Thyroid gland (tissue), 4 donors: Measurements from ENCODE around the gene LIN37. TPM values are rescaled to one million over a fixed set of nuclear protein-coding genes. Genes with fewer than 3 reads are reported as not detected.

Experiments used
- DNase-seq, 2 donors: peaks; one replicate each; pipeline ENCODE4 v3.0.0-alpha.2; 2019
- H3K27ac ChIP-seq, 3 donors: fragments of 200-600 bp; sonication (generic); 1 replicate in 2 of 3; 2 replicates in 1 of 3; pipeline ENCODE4 v1.5.1; 2016 to 2019; ENCODE audit warnings: mild to moderate bottlenecking in 1 of 3, moderate library complexity in 1 of 3
- H3K27me3 ChIP-seq: fragments of 200-600 bp; sonication (generic); one replicate; pipeline ENCODE4 v1.5.1; 2019
- H3K36me3 ChIP-seq, 2 donors: fragments of 200-600 bp; sonication (generic); one replicate each; pipeline ENCODE4 v1.5.1; 2016 to 2019
- H3K4me1 ChIP-seq, 2 donors: fragments of 200-600 bp; sonication (generic); one replicate each; pipeline ENCODE4 v1.5.1; 2017 to 2019
- H3K4me3 ChIP-seq, 3 donors: fragments of 200-600 bp; sonication (generic); replicated peaks in 1 of 3; 1 replicate in 2 of 3; 2 replicates in 1 of 3; pipeline ENCODE4 v1.5.1; 2016; ENCODE audit warnings: mild to moderate bottlenecking in 1 of 3
- H3K9me3 ChIP-seq: fragments of 200-600 bp; sonication (generic); one replicate; pipeline ENCODE4 v1.5.1; 2017
- POLR2A ChIP-seq, 2 donors: fragments of 450-650 bp; IDR thresholded peaks; one replicate each; pipeline ENCODE4 v1.6.1; 2017; ENCODE audit warnings: antibody characterized with exemption in 2 of 2, mild to moderate bottlenecking in 2 of 2, moderate library complexity in 1 of 2
- WGBS, 2 donors: methylation state at CpG; one replicate each; pipeline ENCODE4 v1.1.5; 2017; 5-methylcytosine and 5-hydroxymethylcytosine counted together
- intact Hi-C: fragments of 100-400 bp; cut with DNase I; formaldehyde crosslinking; loops from one replicate; pipeline ENCODE4 v1.15.1; 2023
- total RNA-seq, 4 donors: library from RNA; depleted of rRNA; stranded (reverse); fragments of >200 nt; gene quantifications; one replicate each; pipeline ENCODE4 v1.2.3, GENCODE V29; 2016
- TF ChIP-seq, protein P1 (sequence below), 6 experiments: fragments of 200-600 bp in 3 of 6; fragments of 450-650 bp in 3 of 6; sonication (generic) in 3 of 6; IDR thresholded peaks; one replicate each; pipeline ENCODE4 v1.5.1; 2016 to 2019; ENCODE audit warnings: antibody characterized with exemption in 6 of 6, mild to moderate bottlenecking in 2 of 6, inconsistent platforms in 1 of 6, moderate library complexity in 1 of 6

LIN37 gene
- total RNA-seq, 4 donors from 2014 or later, result 8.2 to 21.5 (median 14.1) TPM

DNA sequence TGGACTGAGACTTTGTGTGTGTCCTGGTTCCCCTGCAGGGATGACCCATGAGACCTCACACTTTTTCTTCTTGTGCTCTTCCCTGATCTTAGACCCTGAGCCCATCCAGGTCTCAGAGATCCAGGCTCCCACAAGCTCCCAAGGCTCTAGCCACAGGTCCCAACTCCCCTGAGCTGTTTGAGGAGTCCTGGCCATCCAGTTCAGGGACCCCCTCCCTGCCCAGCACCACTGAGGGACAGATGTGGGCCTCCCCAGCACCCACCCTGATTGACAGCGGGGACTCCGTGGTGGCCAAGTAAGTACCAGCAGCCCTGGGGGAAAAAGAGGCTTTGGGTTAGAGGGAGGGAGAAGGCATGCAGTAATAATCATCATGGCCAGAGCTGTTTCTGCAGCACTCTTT, 11.3 kb downstream of the LIN37 start:
- H3K9me3 ChIP-seq, result no peaks in the 10 kb centered on the region
- H3K4me3 ChIP-seq, result no peak overlapping the region
- H3K27ac ChIP-seq, result no peak overlapping the region
- intact Hi-C loops, result loop anchor here (10.0 kb wide), 1 partner anchor 175 kb away; the partner anchor contains the start of gene LRFN3
- no peak for TF ChIP-seq POLR2A (IDR thresholded peaks at IDR 0.05)
- TF ChIP-seq, protein P1, sequence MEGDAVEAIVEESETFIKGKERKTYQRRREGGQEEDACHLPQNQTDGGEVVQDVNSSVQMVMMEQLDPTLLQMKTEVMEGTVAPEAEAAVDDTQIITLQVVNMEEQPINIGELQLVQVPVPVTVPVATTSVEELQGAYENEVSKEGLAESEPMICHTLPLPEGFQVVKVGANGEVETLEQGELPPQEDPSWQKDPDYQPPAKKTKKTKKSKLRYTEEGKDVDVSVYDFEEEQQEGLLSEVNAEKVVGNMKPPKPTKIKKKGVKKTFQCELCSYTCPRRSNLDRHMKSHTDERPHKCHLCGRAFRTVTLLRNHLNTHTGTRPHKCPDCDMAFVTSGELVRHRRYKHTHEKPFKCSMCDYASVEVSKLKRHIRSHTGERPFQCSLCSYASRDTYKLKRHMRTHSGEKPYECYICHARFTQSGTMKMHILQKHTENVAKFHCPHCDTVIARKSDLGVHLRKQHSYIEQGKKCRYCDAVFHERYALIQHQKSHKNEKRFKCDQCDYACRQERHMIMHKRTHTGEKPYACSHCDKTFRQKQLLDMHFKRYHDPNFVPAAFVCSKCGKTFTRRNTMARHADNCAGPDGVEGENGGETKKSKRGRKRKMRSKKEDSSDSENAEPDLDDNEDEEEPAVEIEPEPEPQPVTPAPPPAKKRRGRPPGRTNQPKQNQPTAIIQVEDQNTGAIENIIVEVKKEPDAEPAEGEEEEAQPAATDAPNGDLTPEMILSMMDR (IDR thresholded peaks at IDR 0.05), result no peak
- WGBS, 2 donors, result 89 to 95% methylated on average over 2 of the region's 2 CpGs
- DNase-seq, result no peak
- peaks cover 13 to 20% of the 10 kb centered on the region in 2 donors for H3K4me1 ChIP-seq
- H3K36me3 ChIP-seq, result peaks cover 0 to 8% of the 10 kb centered on the region in 2 donors
- H3K27me3 ChIP-seq, result no peaks in the 10 kb centered on the region

DNA sequence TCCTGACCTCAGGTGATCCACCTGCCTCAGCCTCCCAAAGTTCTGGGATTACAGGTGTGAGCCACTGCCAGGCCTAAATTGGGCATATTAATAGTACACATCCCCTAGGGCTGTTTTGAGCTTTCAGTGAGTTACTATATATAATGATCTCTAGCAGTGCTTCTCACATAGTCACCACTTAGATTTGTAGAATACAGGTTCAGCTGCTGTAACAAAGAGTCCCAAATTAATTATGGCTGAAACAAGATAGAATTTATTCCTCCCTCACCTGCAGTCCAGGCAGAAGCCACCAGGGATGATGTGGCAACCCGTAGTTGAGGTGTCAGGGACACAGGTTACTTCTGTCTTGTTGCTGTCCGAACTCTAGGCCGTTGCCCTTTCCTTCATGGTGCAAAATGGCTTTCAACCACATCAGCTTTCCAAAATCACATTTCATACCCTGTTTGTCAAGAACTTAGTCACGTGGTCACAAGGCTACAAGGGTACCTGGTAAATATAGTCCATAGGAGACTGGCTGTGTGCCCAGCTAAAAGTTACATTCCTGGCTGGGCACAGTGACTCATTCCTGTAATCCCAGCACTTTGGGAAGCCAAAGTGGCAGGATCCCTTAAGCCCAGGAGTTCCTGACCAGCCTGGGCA, 12.5 kb downstream of the LIN37 start:
- Histone ChIP-seq H3K9me3 (no peaks in the 10 kb centered on the region), H3K4me3 (no peak overlapping the region), H3K4me1 (peaks cover 13 to 20% of the 10 kb centered on the region in 2 donors), H3K27ac (no peak overlapping the region), H3K36me3 (peaks cover 0 to 12% of the 10 kb centered on the region in 2 donors), H3K27me3 (no peaks in the 10 kb centered on the region)
- TF ChIP-seq POLR2A (IDR thresholded peaks at IDR 0.05), result no peak
- TF ChIP-seq, protein P1 (IDR thresholded peaks at IDR 0.05), result no peak
- intact Hi-C loops, result no loop called here
- no peak for DNase-seq
- 92 to 97% methylated on average over 3 to 4 of the region's 4 CpGs for WGBS, 2 donors

DNA sequence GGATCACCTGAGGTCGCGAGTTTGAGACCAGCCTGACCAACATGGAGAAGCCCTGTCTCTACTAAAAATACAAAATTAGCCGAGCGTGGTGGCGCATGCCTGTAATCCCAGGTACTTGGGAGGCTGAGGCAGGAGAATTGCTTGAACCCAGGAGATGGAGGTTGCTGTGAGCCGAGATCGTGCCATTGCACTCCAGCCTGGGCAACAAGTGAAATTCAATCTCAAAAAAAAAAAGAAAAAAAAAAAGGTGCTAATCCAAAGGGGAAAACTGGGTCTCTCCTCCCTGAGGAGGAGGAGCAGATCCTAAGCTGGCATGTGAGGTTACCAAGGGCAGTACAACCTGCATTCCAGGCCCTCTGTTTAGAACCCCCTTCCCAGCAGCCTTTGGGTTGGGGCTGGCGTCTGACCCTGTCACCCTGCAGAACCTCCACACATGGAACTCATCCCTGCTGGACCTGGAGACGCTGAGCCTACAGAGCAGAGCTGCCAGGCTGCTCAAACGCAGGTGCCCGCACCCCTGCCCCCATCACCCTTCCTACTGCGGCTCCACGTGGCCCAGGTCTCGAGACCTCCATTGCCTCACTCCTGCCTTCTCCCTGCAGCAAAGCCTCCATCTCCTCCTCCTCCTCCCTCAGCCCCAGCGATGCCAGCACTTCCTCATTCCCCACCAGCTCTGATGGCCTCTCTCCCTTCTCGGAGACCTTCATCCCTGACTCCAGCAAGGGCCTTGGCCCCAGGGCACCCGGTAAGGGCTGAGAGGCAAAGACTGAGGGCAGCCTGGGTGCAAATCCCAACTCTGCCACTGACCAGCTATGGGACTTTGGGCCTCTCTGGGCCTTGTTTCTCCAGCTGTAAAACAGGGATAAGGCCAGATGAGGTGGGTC, 16.3 kb downstream of the LIN37 start:
- no peak for DNase-seq
- 95 to 97% methylated on average over 17 of the region's 17 CpGs for WGBS, 2 donors
- no peaks in the 10 kb centered on the region for H3K9me3 ChIP-seq

DNA sequence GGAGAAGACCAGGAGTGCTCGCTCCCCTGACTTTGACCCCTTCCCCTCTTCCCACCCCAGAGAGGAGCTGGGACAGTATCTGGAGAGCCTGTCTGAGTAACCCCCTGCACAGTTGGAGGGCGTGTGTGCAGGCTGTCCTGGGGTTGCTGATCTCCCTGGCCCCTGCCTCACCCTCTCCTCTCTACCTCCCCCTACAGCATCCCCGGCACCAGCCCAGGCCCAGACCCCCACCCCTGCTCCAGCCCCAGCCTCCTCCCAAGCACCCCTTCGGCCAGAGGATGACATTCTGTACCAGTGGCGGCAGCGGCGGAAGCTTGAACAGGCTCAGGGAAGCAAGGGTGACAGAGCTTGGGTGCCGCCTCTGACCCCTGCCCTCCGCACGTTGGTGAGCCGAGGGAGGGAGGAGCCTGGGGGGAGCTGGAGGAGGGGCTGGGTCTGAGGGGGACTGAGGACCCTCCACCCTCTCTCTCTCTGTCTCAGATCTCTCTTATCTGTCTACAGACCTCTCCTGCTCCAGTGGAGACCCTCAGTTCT, 18.3 kb downstream of the LIN37 start:
- no peak for TF ChIP-seq POLR2A (IDR thresholded peaks at IDR 0.05)
- TF ChIP-seq, protein P1 (IDR thresholded peaks at IDR 0.05), result no peak
- DNase-seq, result no peak
- Histone ChIP-seq H3K27me3 (no peaks in the 10 kb centered on the region), H3K4me1 (peaks cover 7 to 8% of the 10 kb centered on the region in 2 donors), H3K4me3 (no peak overlapping the region), H3K27ac (no peak overlapping the region), H3K36me3 (peaks cover 0 to 12% of the 10 kb centered on the region in 2 donors), H3K9me3 (no peaks in the 10 kb centered on the region)
- 86 to 90% methylated on average over 11 of the region's 11 CpGs for WGBS, 2 donors
- intact Hi-C loops, result no loop called here

More for the DNA sequence above, 16.3 kb downstream of the LIN37 start:
- Histone ChIP-seq H3K27me3 (no peaks in the 10 kb centered on the region), H3K36me3 (peaks cover 0 to 12% of the 10 kb centered on the region in 2 donors), H3K27ac (no peak overlapping the region), H3K4me1 (peaks cover 7 to 8% of the 10 kb centered on the region in 2 donors), H3K4me3 (no peak overlapping the region)
- TF ChIP-seq, protein P1 (IDR thresholded peaks at IDR 0.05), result no peak
- no peak for TF ChIP-seq POLR2A (IDR thresholded peaks at IDR 0.05)
- intact Hi-C loops, result no loop called here
